Activated CD4-positive, alpha-beta T cell treated with anti-CD3 and anti-CD28 coated beads, Interleukin-2, amount 10 ng/mL, durations not matched to agents 7 days and 5 days (primary cell): ENCODE measurements around the gene USP33. TPM values are rescaled to one million over a fixed set of nuclear protein-coding genes. Genes with fewer than 3 reads are reported as not detected.
"Not testable (repeated sequence)": the region's sequence is repeated elsewhere in the genome, so short reads cannot be mapped to it uniquely, and the experiment has no call there.

Source experiments
- CTCF ChIA-PET: fragments of 350-600 bp; sonication (Branson Sonifier 250); formaldehyde crosslinking; loops from one replicate; lab custom pipeline; 2021; ENCODE audit warnings: antibody characterized with exemption; lab: Charles Lee
- POLR2A ChIA-PET: fragments of 350-600 bp; sonication (Branson Sonifier 250); formaldehyde crosslinking; loops from one replicate; lab custom pipeline; 2021; ENCODE audit warnings: antibody characterized with exemption; lab: Charles Lee
- DNase-seq: peaks from one replicate; pipeline ENCODE4 v3.0.0-alpha.2; 2020
- H3K27ac Mint-ChIP-seq: one replicate; pipeline ENCODE4 v1.8.0; 2021; ENCODE audit warnings: mild to moderate bottlenecking, moderate library complexity, mixed read lengths
- H3K27me3 Mint-ChIP-seq: one replicate; pipeline ENCODE4 v1.8.0; 2021; ENCODE audit warnings: mixed read lengths
- H3K36me3 Mint-ChIP-seq: one replicate; pipeline ENCODE4 v1.8.0; 2021; ENCODE audit warnings: low read depth, mixed read lengths
- H3K4me1 Mint-ChIP-seq: one replicate; pipeline ENCODE4 v1.8.0; 2021; ENCODE audit warnings: mixed read lengths
- H3K4me3 Mint-ChIP-seq: one replicate; pipeline ENCODE4 v1.8.0; 2021; ENCODE audit warnings: mild to moderate bottlenecking, moderate library complexity, mixed read lengths
- H3K9me3 Mint-ChIP-seq: one replicate; pipeline ENCODE4 v1.8.0; 2021; ENCODE audit warnings: mixed read lengths
- total RNA-seq, 2 experiments: library from RNA; stranded (reverse); gene quantifications; one replicate each; pipeline ENCODE4 v1.2.3, GENCODE V29; 2021

Gene USP33
- total RNA-seq, 2 experiments from 2014 or later: 57.7 to 58.6 TPM

DNA sequence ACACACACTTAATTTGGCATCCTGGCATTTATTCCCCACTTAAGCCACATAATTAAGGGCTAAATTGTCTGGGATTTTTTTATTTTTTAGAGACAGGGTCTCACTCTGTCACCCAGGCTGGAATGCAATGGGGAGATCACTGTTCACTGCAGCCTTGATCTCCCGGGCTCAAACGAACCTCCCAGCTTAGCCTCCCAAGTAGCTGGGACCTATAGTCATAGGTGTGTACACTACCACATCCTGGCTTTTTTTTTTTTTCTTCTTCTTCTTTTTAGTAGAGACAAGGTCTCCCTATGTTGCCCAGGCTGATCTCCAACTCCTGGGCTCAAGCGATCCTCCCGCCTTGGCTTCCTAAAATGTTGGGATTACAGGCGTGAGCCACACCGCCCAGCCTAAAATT, 101.4 kb downstream of the USP33 start:
- ChIA-PET POLR2A (interaction anchor here (0.7 kb wide), 2 partner anchors 81 to 85 kb away, joined by 3 to 4 read pairs; no protein-coding TSS in a partner anchor), CTCF (no interaction called here)
- Mint-ChIP-seq H3K27me3 (no peaks in the 10 kb centered on the region), H3K4me3 (no peak overlapping the region), H3K9me3 (no peaks in the 10 kb centered on the region), H3K27ac (no peak overlapping the region), H3K36me3 (peaks cover 12% of the 10 kb centered on the region), H3K4me1 (peaks cover 3% of the 10 kb centered on the region)
- no peak for DNase-seq

DNA sequence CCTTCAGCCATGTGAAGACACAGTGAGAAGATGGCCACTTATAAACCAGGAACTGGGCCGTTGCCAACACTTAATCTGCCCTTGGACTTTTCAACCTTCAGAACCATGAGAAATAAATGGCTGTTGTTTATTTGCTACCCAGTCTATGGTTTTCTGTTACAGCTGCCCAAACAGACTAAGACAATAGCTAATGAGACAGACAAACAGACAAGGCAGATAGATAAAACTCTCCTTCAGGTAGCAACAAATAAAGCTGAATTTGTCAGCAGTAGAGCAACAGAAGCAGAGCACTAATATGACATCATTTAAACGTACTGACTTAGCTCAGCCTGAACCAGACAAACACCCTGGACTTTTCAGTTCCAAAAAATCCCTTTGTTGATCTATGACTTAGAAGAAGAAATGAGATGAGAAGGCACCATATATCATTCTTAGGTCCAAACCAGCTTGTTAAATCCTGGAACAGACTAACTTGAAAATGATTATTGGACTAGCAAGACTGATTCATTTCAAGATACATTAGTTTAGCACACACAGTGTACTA, 104.1 kb downstream of the USP33 start:
- ChIA-PET POLR2A (interaction anchor here (0.6 kb wide), 1 partner anchor 34 kb away, joined by 3 read pairs; no protein-coding TSS in a partner anchor), CTCF (interaction anchor here (1.4 kb wide), 1 partner anchor 16 kb away, joined by 3 read pairs; no protein-coding TSS in a partner anchor)
- H3K4me3 Mint-ChIP-seq: no peak overlapping the region

DNA sequence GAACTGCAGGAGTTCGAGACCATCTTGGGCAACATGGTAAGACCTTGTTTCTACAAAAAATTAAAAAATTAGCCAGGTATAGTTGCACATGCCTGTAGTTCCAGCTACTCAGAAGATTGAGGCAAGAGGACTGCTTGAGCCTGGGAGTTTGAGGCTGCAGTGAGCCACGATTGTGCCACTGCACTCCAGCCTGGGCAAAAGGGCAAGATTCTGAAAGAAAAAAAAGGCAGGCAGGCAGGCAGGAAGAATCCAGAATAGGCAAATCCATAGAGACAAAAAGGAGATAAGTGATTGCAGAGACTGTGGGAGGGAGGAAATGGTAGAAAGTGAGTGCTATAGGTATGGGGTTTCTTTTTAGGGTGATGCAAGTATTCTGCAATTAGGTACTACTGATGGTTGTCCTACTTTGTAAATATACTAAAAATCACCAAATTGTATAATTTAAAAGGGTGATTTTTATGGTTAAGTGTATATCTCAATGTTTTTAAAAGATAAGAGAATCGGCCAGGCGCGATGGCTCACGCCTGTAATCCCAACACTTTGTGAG, 106.6 kb downstream of the USP33 start:
- Mint-ChIP-seq H3K4me3 (no peak overlapping the region), H3K27ac (no peak overlapping the region), H3K27me3 (no peaks in the 10 kb centered on the region), H3K36me3 (peaks cover 51% of the 10 kb centered on the region), H3K9me3 (peaks cover 24% of the 10 kb centered on the region), H3K4me1 (peaks cover 3% of the 10 kb centered on the region)
- CTCF ChIA-PET: no interaction called here
- POLR2A ChIA-PET: no interaction called here
- no peak for DNase-seq

More for the DNA sequence above, 104.1 kb downstream of the USP33 start:
- no peak overlapping the region for H3K27ac Mint-ChIP-seq
- H3K36me3 Mint-ChIP-seq: peaks cover 35% of the 10 kb centered on the region
- H3K9me3 Mint-ChIP-seq: peaks cover 9% of the 10 kb centered on the region
- H3K4me1 Mint-ChIP-seq: peaks cover 5% of the 10 kb centered on the region
- no peaks in the 10 kb centered on the region for H3K27me3 Mint-ChIP-seq
- DNase-seq: no peak

DNA sequence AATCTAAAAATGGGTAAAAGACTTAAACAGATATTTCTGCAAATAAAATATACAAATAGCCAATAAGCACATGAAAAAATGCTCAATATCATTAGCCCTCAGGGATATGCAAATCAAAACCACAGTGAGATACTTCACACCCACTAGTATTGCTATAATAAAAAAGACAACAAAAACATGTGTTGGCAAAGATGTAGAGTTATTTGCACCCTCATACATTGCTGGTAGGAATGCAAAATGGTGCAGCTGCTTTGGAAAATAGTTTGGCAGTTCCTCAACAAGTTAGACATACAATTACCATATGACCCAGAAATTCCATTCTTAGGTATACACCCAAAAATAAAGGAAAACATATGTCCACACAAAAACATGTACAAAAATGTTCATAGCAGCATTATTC, 107.4 kb downstream of the USP33 start:
- CTCF ChIA-PET: no interaction called here
- H3K36me3 Mint-ChIP-seq: peaks cover 51% of the 10 kb centered on the region
- H3K4me3 Mint-ChIP-seq: no peak overlapping the region
- H3K9me3 Mint-ChIP-seq: peaks cover 24% of the 10 kb centered on the region
- H3K27me3 Mint-ChIP-seq: no peaks in the 10 kb centered on the region
- DNase-seq: no peak
- POLR2A ChIA-PET: no interaction called here
- H3K27ac Mint-ChIP-seq: no peak overlapping the region
- H3K4me1 Mint-ChIP-seq: peaks cover 3% of the 10 kb centered on the region

DNA sequence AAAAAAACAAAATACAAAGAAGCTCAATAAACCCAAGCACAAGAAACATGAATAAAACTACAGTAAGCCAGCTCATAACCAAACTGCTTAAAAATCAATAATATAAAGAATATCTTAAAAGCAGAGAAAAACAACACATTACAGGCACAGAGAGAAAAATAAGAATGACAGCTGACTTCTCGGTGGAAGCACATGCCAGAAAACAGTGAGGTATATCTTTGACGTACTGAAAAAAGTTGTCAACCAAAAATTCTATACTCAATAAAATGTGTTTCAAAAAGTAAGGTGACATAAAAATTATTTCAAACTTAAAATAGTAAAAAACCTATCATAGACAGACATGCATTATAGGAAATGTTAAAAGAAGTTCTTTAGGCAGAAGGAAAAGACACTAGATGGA, 110.5 kb downstream of the USP33 start:
- CTCF ChIA-PET: interaction anchor here (0.7 kb wide), 2 partner anchors 50 to 175 kb away, joined by 3 to 4 read pairs; no protein-coding TSS in a partner anchor
- H3K27me3 Mint-ChIP-seq: no peaks in the 10 kb centered on the region

DNA sequence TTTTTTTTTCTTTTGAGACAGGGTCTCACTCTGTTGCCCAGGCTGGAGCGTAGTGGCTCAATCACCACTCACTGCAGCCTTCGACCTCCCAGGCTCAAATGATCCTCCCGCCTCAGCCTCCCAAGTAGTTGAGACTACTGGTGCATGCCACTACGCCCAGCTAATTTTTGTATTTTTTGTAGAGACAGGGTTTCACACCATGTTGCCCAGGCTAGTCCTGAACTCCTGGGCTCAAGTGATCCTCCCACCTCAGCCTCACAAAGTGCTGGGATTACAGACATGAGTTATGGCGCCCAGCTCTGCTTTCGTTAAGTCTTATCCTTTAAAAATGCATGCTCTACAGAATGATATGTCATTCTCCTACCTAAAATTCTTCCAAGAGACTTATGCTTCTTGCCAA, 113.4 kb downstream of the USP33 start:
- H3K27me3 Mint-ChIP-seq, H3K27ac Mint-ChIP-seq, POLR2A ChIA-PET, DNase-seq, H3K4me3 Mint-ChIP-seq, CTCF ChIA-PET, H3K4me1 Mint-ChIP-seq: not testable (repeated sequence)
- Mint-ChIP-seq H3K9me3 (peaks cover 21% of the 10 kb centered on the region), H3K36me3 (peaks cover 39% of the 10 kb centered on the region)

More for the DNA sequence above, 110.5 kb downstream of the USP33 start:
- H3K4me1 Mint-ChIP-seq: peaks cover 3% of the 10 kb centered on the region
- POLR2A ChIA-PET: no interaction called here
- peaks cover 58% of the 10 kb centered on the region for H3K36me3 Mint-ChIP-seq
- no peak overlapping the region for H3K27ac Mint-ChIP-seq
- no peak for DNase-seq
- no peak overlapping the region for H3K4me3 Mint-ChIP-seq
- H3K9me3 Mint-ChIP-seq: peaks cover 24% of the 10 kb centered on the region

Other genes with a start within 250 kb of the USP33 start
- 10 to 100 TPM; 34.2 to 39.5 TPM for gene ZZZ3, start 77.2 kb downstream of the USP33 start, total RNA-seq
- gene MIGA1, start 19.8 kb upstream of the USP33 start, total RNA-seq: 10 to 100 TPM; 10.5 to 10.8 TPM
- gene NEXN, start 128.8 kb upstream of the USP33 start, total RNA-seq: 1 to 10 TPM; 5.3 to 5.7 TPM
- 100 to 1,000 TPM; 193 to 217 TPM for gene FUBP1, start 219.2 kb upstream of the USP33 start, total RNA-seq
- gene DNAJB4, start 245.1 kb upstream of the USP33 start, total RNA-seq: 10 to 100 TPM; 11.5 to 13.2 TPM